ENCODE data around the gene COQ4.
A peak's percentile ranks its signal among the peaks of the same experiment; 100 is the strongest.
"Not testable (repeated sequence)": the region's sequence is repeated elsewhere in the genome, so short reads cannot be mapped to it uniquely, and the experiment has no call there.

Gene COQ4

GRCh38 chr9:128322404-128323211, at the start of gene COQ4, which contains the start of gene TRUB2:
Gene COQ4 (plus strand): TSS chr9:128322839. CDS start chr9:128322859, 20 bp downstream.
Gene TRUB2 (minus strand): TSS chr9:128322447. CDS start chr9:128322408, 39 bp downstream.
- peak; percentile 99 for DNase-seq

DNA sequence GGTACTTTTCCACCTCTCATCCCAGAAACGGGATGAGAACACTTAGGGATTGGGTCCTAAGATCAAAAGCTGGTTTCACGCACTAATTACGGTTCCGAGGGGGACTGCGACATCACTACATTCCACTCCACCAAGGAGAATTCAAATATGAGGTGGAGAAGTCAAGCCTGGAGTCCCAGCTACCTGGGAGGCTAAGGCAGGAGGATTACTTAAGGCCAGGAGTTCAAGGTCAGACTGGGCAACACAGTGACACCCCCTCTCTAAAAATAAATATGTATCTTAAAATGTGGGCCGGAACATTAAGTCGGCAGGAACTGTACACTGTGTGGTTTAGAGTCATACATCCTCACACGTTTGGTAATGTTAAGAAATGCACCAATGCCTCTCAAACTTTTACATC, 48.4 kb upstream of the COQ4 start:
- DNase-seq = no peak

- DNase-seq = no peak
These were observed 47.2 kb upstream of the COQ4 start, which contains the start of gene GOLGA2 for GRCh38 chr9:128275198-128276007. Gene GOLGA2 (minus strand): TSS chr9:128276007. CDS start chr9:128275976, 31 bp downstream.

- peak; percentile 100 for DNase-seq
These were observed 46.5 kb upstream of the COQ4 start, which contains the start of gene SWI5 for GRCh38 chr9:128276008-128276573. Gene SWI5 (plus strand): TSS chr9:128276276.

DNA sequence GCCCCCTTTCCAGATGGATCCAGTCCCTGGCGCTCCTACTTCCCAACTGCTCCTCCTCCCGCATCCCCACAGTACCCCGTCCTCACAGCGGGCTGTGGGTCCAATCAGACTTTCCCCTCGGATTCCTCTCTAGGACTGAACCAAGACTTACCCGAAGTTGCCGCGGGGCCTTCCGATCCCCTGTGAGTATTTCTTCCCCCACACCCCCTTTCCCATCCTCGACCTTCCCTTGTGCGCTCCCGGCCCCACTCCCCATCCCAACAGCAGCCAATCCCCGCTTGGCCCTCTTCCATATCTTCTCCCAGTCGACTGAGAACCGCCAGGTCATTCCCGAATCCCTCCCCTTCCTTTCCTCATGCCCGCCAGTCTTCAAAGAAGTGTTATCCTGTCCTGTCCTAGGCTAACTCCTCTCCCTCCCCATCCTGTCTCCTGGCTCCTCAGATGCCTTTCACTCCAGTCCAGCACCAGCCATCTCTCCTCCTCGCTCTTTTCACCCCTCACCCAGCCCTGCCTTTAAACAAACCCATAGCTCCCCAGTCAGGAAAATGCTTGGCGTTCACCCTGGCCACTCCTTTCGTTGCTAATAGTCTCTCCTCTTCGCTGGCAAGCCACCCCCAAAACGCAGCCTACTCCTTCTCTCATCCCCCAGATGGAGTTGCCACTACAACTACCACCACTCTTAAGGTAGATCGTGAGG, 45.9 kb upstream of the COQ4 start:
- DNase-seq = no peak

DNA sequence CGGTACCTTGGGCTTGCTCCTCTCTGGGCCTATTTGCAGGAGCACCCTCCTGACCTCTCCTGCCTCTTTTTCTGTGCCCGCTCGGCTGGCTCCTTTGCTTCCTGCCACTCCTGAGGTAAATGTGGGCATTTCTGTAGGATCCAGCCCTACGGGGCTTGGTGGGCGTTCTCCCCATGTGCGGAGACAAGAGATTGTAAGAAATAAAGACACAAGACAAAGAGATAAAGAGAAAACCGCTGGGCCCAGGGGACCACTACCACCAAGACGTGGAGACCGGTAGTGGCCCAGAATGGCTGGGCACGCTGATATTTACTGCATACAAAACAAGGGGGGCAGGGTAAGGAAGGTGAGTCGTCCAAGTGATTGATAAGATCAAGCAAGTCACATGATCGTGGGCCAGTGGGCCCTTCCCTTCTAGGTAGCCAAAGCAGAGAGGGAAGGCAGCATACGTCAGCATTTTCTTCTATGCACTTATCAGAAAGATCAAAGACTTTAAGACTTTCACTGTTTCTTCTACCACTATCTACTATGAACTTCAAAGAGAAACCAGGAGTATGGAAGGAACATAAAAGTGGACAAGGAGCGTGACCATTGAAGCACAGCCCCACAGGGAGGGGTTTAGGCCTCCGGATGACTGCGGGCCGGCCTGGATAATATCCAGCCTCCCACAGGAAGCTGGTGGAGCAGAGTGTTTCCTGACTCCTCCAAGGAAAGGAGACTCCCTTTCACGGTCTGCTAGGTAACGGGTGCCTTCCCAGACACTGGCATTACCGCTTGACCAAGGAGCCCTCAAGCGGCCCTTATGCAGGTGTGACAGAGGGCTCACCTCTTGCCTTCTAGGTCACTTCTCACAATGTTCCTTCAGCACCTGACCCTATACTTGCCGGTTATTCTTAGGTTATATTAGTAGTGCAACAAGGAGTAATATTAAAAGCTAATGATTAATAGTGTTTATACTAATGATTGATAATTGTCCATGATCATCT, 43.3 kb upstream of the COQ4 start:
- DNase-seq = not testable (repeated sequence)

DNA sequence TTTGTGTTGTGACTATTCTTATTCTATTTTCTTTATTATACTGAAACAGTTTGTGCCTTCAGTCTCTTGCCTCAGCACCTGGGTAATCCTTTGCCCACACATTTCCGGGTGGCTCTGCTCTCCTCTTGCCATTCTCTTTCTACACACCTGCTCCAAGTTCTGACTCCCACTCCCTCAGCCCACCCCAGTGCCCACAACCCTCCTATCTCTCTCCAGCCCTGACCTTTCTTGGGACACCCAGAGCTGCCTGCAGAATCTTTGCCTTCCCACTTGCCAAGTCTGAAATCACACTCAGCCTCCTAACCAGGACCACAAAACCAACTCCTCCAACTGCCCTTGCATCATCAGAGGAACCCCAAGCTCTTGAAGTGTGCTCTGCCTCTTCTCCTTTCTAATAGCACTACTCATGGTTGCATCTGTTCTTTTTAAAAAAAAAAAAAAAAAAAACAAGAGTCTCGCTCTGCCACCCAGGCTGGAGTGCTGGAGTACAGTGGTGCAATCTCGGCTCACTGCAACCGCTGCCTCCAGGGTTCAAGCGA, 42.5 kb upstream of the COQ4 start:
- DNase-seq = no peak

DNA sequence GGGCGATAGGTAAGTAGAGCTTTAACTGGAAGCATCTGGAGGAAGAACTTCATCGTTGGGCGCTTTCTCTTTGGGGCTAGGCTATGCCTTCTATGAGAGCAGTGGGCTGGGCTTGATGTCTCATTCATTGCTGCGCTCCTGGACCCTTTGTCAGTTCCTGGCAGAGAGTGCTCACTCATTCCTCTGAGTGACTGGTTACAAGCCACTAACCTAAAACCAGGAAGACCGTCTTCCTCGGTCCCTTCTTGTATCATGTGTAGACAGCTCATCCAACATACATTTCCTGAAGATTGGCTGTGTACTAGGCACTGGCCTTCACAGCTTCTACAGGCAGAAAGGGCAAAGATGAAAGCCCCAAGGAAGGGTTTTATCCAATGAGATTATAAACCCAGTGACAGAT, 40.1 kb upstream of the COQ4 start:
- DNase-seq = no peak

GRCh38 chr9:128285033-128285784, 37.4 kb upstream of the COQ4 start:
- DNase-seq = no peak

- DNase-seq = no peak
These were observed 36.2 kb upstream of the COQ4 start for GRCh38 chr9:128286440-128286839.

DNA sequence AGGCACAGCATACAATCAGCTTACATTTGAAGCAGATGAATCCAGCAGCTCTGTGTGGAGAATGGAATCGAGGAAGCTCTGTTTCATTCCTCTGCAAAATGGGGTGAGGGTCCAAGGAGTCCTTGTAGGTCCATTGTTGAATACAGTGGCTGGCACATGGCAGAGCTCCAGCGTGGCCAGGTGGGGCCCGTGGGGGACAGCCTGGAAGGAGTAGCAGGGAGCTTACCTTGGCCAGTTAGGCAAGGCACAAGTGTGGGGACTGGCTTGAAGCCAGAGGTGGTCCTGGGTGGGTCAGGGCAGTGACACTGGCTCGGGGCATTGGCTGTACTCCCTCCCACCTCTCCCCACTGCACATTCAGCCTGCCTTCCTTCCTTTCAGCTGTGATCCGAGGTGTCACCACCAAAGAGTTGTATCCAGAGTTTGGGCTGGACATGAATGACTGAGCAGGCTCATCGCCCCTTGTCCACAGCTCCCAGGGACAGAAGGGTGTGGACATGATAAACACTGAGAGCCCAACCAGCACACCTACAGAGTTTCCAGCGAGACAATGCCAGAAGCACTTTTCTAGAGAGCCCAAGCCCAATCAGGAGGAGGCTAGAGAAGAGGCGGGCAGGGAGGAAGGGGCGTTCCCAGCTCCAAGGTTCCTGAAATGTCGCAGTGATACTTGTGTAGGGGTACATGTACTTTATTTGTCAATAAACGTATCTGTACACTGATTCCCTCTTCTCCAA, 34.2 kb upstream of the COQ4 start:
- no peak for DNase-seq

DNA sequence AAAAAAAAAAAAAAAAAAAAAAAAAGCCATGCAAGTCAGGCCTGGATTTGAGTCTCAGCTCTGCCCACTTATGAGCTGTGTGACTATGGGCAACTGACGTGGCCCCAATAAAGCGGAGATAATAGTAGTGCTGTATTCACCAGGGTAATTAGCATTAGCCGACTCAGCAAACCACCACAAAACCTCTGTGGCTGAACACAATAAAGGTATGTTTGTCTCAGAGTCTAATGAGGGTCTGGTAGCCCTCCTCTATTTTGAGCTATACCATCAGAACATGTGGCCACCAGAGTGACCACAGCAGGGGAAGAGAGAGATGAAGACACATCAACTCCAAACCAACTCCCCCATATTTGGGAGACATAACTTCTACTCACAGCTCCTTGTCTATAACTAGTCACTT, 30.6 kb upstream of the COQ4 start:
- no peak for DNase-seq

- no peak for DNase-seq
These were observed 29.5 kb upstream of the COQ4 start for GRCh38 chr9:128293091-128293490.

- no peak for DNase-seq
These were observed 28.5 kb upstream of the COQ4 start for GRCh38 chr9:128294142-128294541.

GRCh38 chr9:128296340-128297220, 26.1 kb upstream of the COQ4 start:
- no peak for DNase-seq

DNA sequence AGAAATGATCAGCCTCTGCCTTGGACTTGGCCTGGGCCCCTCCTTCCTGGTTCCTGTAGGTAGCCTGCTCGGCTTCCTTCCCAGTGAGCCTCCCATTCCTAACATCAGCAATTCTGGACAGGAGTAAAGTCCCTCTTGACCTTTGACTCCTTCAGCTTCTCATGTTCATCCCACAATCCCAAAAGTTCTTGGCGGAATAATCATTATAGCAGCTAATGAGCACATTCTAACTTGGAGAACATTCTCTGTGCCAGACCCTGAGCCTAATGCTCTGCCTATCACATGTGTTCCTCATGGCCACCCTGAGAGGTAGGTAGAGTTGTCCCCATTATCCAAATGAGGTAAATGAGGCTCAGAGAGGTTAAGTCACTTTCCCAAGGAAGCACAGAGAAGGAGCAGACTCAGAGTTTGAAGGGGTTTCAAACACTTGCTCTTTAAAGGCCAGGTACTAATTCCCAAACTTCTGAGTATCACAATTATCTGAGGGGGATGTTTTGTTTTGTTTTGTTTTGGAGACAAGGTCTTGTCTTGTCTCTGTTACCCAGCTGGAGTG, 25.3 kb upstream of the COQ4 start:
- no peak for DNase-seq

GRCh38 chr9:128298535-128299482, 23.8 kb upstream of the COQ4 start:
- no peak for DNase-seq
